SK-N-SH treated with all-trans-retinoic acid at 6 μM for 48 hours (cell line): ENCODE measurements around the gene TOR3A.
"Not testable (repeated sequence)": the region's sequence is repeated elsewhere in the genome, so short reads cannot be mapped to it uniquely, and the experiment has no call there.

Experiments used
- ATAC-seq: fragments of 200-7000 bp; cut with Tn5 transposase; 3 replicates; pipeline ENCODE4 v1.9.1; 2020; ENCODE audit warnings: mild to moderate bottlenecking, moderate library complexity
- ARNTL ChIP-seq: fragments of 450-650 bp; formaldehyde crosslinking; IDR thresholded peaks from 2 replicates; pipeline ENCODE4 v1.5.0; 2020; ENCODE audit warnings: low read depth, mild to moderate bottlenecking, moderate library complexity, borderline replicate concordance
- CREB5 ChIP-seq: fragments of 250-450 bp; sonication (Bioruptor Pico); IDR thresholded peaks from 2 replicates; pipeline ENCODE4 v1.5.1; 2020; ENCODE audit warnings: low read depth, mild to moderate bottlenecking, moderate library complexity
- GLIS3 ChIP-seq: fragments of 250-450 bp; sonication (Bioruptor Pico); IDR thresholded peaks from 2 replicates; pipeline ENCODE4 v1.5.0; 2020; ENCODE audit warnings: mild to moderate bottlenecking, moderate library complexity
- ISL1 ChIP-seq: fragments of 250-450 bp; sonication (Bioruptor Pico); IDR thresholded peaks from 2 replicates; pipeline ENCODE4 v2.1.2; 2022; ENCODE audit warnings: mild to moderate bottlenecking, moderate library complexity
- OSR1 ChIP-seq: fragments of 250-450 bp; sonication (Bioruptor Pico); IDR thresholded peaks from 2 replicates; pipeline ENCODE4 v1.8.0; 2022; ENCODE audit warnings: moderate library complexity, mild to moderate bottlenecking, inconsistent platforms
- PATZ1 ChIP-seq: fragments of 250-450 bp; sonication (Bioruptor Pico); IDR thresholded peaks from 2 replicates; pipeline ENCODE4 v1.8.0; 2020; ENCODE audit warnings: mild to moderate bottlenecking, moderate library complexity, borderline replicate concordance
- PPARA ChIP-seq: fragments of 250-450 bp; sonication (Bioruptor Pico); IDR thresholded peaks from 2 replicates; pipeline ENCODE4 v1.5.0; 2020; ENCODE audit warnings: mild to moderate bottlenecking, borderline replicate concordance
- RARB ChIP-seq: fragments of 250-450 bp; sonication (Bioruptor Pico); IDR thresholded peaks from 2 replicates; pipeline ENCODE4 v1.8.0; 2021; ENCODE audit warnings: mild to moderate bottlenecking, moderate library complexity
- SNAI2 ChIP-seq: fragments of 250-450 bp; sonication (Bioruptor Pico); IDR thresholded peaks from 2 replicates; pipeline ENCODE4 v1.5.0; 2020; ENCODE audit warnings: mild to moderate bottlenecking, moderate library complexity
- TCF4 ChIP-seq: fragments of 250-450 bp; sonication (Bioruptor Pico); IDR thresholded peaks from 2 replicates; pipeline ENCODE4 v1.8.0; 2021; ENCODE audit warnings: mild to moderate bottlenecking, moderate library complexity, borderline replicate concordance
- TOX ChIP-seq: fragments of 250-450 bp; sonication (Bioruptor Pico); IDR thresholded peaks from 2 replicates; pipeline ENCODE4 v1.8.0; 2021; ENCODE audit warnings: mild to moderate bottlenecking, moderate library complexity, borderline replicate concordance
- TSHZ2 ChIP-seq: fragments of 250-450 bp; sonication (Bioruptor Pico); IDR thresholded peaks from 2 replicates; pipeline ENCODE4 v1.5.0; 2020; ENCODE audit warnings: mild to moderate bottlenecking, moderate library complexity
- ZC3H10 ChIP-seq: fragments of 250-450 bp; sonication (Bioruptor Pico); IDR thresholded peaks from 2 replicates; pipeline ENCODE4 v1.5.1; 2021; ENCODE audit warnings: mild to moderate bottlenecking, moderate library complexity
- ZFP30 ChIP-seq: fragments of 450-650 bp; formaldehyde crosslinking; IDR thresholded peaks from 2 replicates; pipeline ENCODE4 v1.5.0; 2022; ENCODE audit warnings: mild to moderate bottlenecking, moderate library complexity
- ZNF565 ChIP-seq: fragments of 450-650 bp; formaldehyde crosslinking; conservative IDR thresholded peaks from 2 replicates; pipeline ENCODE4 v1.5.0; 2020; ENCODE audit warnings: low read depth, mild to moderate bottlenecking, moderate library complexity
- ZNF8 ChIP-seq: fragments of 450-650 bp; formaldehyde crosslinking; IDR thresholded peaks from 2 replicates; pipeline ENCODE4 v1.5.0; 2020; ENCODE audit warnings: mild to moderate bottlenecking, moderate library complexity

Gene TOR3A

GRCh38 chr1:179127163-179127895 lies 45.5 kb downstream of the TOR3A start:
- ATAC-seq, result peak; percentile 54
- 0 out of 2 replicates have a peak, but pooled peaks have one; percentile 7 for TF ChIP-seq TOX
- peak; percentile 56; the same call in 1 of the 2 replicates for TF ChIP-seq ZC3H10
- no peak for TF ChIP-seq PPARA
- TF ChIP-seq, all 23 proteins: peak for 2

- ATAC-seq, result no peak
- TF ChIP-seq ZC3H10, result no peak
- TF ChIP-seq ZNF8 (CRISPR knock-in tag), result no peak
- TF ChIP-seq CREB5, result no peak
- no peak for TF ChIP-seq ARNTL (CRISPR knock-in tag)
- no peak for TF ChIP-seq GLIS3 (CRISPR knock-in tag)
- no peak for TF ChIP-seq TCF4 (CRISPR knock-in tag)
- no peak for TF ChIP-seq ZFP30 (CRISPR knock-in tag)
- TF ChIP-seq SNAI2 (CRISPR knock-in tag), result no peak
- TF ChIP-seq ZNF565 (CRISPR knock-in tag), result no peak
Measured at GRCh38 chr1:179128520-179128919, 46.6 kb downstream of the TOR3A start.

GRCh38 chr1:179129702-179130473 lies 48.0 kb downstream of the TOR3A start:
- ATAC-seq, result peak; percentile 59
- TF ChIP-seq ISL1 (CRISPR knock-in tag) (no peak), TSHZ2 (no peak), ZNF565 (CRISPR knock-in tag) (no peak), TOX (peak; percentile 67; the same call in 1 of the 2 replicates), RARB (0 out of 2 replicates have a peak, but pooled peaks have one; percentile 22), PATZ1 (CRISPR knock-in tag) (no peak)

GRCh38 chr1:179135168-179135567 lies 53.3 kb downstream of the TOR3A start:
- not testable (repeated sequence) for ATAC-seq

GRCh38 chr1:179135707-179136106 lies 53.8 kb downstream of the TOR3A start:
- ATAC-seq, result not testable (repeated sequence)

GRCh38 chr1:179137617-179138255 lies 55.9 kb downstream of the TOR3A start:
- peak; percentile 47 for ATAC-seq
- TF ChIP-seq OSR1 (CRISPR knock-in tag) (no peak), RARB (no peak), PPARA (no peak), CREB5 (no peak)

GRCh38 chr1:179138755-179139154 lies 56.9 kb downstream of the TOR3A start:
- ATAC-seq, result not testable (repeated sequence)
